Measurements from ENCODE around the gene PGM5.

GRCh38 chr9:68509689-68510088, 153.3 kb downstream of the PGM5 start:
- TF ChIP-seq EZH2 (IDR thresholded peaks at IDR 0.05; ENCODE audit: insufficient read depth, poor library complexity, severe bottlenecking), result no peak
- no peak for TF ChIP-seq EZH2phosphoT487 (IDR thresholded peaks at IDR 0.05; ENCODE audit: insufficient read depth, low read depth)
